ENCODE data around the gene RUVBL1.

Gene RUVBL1

GRCh38 chr3:128152419-128153155, 29.0 kb upstream of the RUVBL1 start:
- TF ChIP-seq, protein P1, sequence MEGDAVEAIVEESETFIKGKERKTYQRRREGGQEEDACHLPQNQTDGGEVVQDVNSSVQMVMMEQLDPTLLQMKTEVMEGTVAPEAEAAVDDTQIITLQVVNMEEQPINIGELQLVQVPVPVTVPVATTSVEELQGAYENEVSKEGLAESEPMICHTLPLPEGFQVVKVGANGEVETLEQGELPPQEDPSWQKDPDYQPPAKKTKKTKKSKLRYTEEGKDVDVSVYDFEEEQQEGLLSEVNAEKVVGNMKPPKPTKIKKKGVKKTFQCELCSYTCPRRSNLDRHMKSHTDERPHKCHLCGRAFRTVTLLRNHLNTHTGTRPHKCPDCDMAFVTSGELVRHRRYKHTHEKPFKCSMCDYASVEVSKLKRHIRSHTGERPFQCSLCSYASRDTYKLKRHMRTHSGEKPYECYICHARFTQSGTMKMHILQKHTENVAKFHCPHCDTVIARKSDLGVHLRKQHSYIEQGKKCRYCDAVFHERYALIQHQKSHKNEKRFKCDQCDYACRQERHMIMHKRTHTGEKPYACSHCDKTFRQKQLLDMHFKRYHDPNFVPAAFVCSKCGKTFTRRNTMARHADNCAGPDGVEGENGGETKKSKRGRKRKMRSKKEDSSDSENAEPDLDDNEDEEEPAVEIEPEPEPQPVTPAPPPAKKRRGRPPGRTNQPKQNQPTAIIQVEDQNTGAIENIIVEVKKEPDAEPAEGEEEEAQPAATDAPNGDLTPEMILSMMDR (IDR thresholded peaks at IDR 0.05): no peak
- Histone ChIP-seq H3K4me3 (peak overlapping the region; percentile 96), H3K27ac (peak overlapping the region; percentile 70 to 95)
- no peak for DNase-seq (ENCODE audit: low spot score)

DNA sequence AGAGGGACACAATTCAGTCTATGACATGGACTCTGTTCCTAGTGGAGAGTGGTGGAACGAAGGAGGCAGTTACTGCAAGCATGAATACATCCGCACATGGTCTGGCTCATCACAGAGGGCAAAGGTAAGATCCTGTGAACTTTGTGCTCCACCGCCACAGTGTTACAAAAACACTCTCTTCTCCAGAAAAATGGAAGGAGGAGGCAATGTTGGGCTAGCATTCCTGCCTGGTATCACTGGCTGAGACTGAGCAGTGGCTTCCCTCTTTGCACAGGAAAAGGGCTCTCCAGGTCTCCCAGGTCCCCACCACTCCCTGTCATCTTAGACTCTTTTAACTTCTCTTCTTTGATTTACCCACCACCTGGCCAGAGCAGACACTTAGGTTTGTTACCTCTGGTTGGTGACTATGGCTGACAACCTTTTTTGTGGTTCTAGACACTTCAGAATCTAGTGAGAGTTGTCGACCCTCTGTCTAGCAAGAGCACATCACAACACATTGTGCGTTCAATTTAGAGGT, 28.2 kb upstream of the RUVBL1 start:
- TF ChIP-seq, protein P1 (IDR thresholded peaks at IDR 0.05): no peak
- H3K27ac ChIP-seq: no peak overlapping the region
- H3K4me3 ChIP-seq: no peak overlapping the region
- DNase-seq (ENCODE audit: low spot score): no peak

GRCh38 chr3:128149650-128150049, 26.0 kb upstream of the RUVBL1 start:
- H3K4me3 ChIP-seq: no peak overlapping the region
- no peak for DNase-seq (ENCODE audit: low spot score)
- no peak overlapping the region for H3K27ac ChIP-seq
- TF ChIP-seq, protein P1 (IDR thresholded peaks at IDR 0.05): no peak

DNA sequence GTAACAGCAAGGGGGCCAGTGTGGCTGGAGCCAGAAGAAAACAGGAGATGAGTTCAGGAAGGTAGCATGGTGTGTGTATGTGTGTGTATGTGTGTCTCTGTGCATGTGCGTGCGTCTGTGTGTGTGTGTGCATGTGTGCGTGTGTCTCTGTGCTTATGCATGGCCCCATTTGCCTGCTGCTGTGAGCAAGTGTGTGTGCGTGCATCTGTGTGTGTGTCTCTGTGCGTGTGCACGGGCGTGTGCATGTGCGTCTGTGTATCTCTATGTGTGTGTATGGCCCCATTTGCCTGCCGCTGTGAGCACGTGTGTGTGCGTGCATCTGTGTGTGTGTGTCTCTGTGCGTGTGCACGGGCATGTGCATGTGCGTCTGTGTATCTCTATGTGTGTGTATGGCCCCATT, 22.6 kb upstream of the RUVBL1 start:
- no peak for DNase-seq (ENCODE audit: low spot score)
- H3K4me3 ChIP-seq: no peak overlapping the region
- TF ChIP-seq, protein P1 (IDR thresholded peaks at IDR 0.05): no peak

DNA sequence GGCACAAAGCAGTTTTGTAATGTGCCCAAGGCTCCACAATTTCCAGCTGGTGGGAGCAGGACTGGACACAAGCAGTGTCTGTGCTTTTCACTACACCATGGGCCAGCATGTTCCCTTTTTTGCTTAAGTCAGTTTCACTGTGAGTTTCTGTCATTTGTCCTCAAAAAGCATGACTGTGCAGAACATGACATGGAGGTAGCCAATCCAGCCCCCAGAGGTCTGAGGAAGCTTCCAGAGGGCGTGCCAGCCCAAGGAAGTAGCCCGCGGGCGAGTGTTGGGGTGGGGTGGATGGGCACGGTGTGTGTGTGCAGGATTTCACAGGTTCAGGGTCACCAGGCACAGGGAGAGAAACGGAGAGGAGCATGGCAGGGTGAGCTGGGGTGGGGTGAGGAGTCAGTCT, 21.7 kb upstream of the RUVBL1 start:
- TF ChIP-seq, protein P1 (IDR thresholded peaks at IDR 0.05): no peak
- H3K27ac ChIP-seq: peak overlapping the region in 1 of 2 donors; percentile 10
- no peak overlapping the region for H3K4me3 ChIP-seq
- no peak for DNase-seq (ENCODE audit: low spot score)

More for the DNA sequence above, 22.6 kb upstream of the RUVBL1 start:
- no peak overlapping the region for H3K27ac ChIP-seq

- DNase-seq (ENCODE audit: low spot score): no peak
- Histone ChIP-seq H3K4me3 (no peak overlapping the region), H3K27ac (peak overlapping the region in 1 of 2 donors; percentile 10)
- TF ChIP-seq, protein P1 (IDR thresholded peaks at IDR 0.05): no peak
These were observed 21.0 kb upstream of the RUVBL1 start for GRCh38 chr3:128144512-128145187.

All from coronary artery (tissue), 2 donors.